Activated CD4-positive, alpha-beta T cell treated with anti-CD3 and anti-CD28 coated beads, Interleukin-2, amount 50 U/mL, for 1 hour (primary cell): ENCODE data around the gene NHLRC2.
"Not testable (repeated sequence)": the region's sequence is repeated elsewhere in the genome, so short reads cannot be mapped to it uniquely, and the experiment has no call there.

Source experiments
- DNase-seq: peaks from one replicate; pipeline ENCODE4 v3.0.0-alpha.2; 2020

NHLRC2 gene

DNA sequence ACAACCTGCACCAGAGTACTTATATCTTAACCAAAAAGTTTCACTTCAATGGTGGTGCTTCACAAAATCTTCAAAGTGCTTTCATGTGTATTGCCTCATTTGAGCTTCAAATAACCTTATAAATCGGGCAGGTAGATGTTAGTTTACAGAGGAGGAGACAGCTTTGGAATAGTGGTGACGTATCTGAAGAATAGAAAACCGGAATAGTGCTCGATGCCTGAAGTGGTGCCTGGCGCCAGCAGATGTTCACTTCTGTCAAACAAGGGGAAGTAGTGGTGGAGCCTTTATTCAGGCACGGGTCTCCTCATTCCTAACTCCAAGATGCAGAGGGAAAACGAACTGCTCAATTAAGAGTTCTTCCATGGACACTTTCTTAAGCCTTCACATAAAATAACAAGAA, 58.1 kb downstream of the NHLRC2 start:
- no peak for DNase-seq

- DNase-seq, result no peak
These were observed 60.5 kb downstream of the NHLRC2 start for GRCh38 chr10:113914956-113915355.

DNA sequence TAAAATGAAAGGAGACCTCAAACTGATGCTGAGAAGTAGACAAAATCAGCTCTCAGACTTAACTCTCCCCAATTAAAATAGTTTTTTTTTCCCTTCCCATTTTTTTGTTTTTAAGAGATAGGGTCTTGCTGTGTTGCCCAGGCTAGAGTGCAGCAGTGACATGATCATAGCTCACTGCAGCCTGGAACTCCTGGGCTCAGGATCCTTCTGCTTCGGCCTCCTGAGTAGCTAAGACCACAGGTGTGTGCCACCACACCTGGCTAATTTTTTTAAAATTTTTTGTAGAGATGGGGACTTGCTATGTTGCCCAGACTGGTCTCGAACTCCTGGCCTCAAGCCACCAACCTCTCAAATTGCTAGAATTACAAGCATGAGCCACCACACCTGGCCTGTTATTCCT, 61.1 kb downstream of the NHLRC2 start:
- DNase-seq, result no peak

GRCh38 chr10:113916053-113916452, 61.6 kb downstream of the NHLRC2 start:
- no peak for DNase-seq

GRCh38 chr10:113917636-113918035, 63.2 kb downstream of the NHLRC2 start:
- DNase-seq, result no peak

DNA sequence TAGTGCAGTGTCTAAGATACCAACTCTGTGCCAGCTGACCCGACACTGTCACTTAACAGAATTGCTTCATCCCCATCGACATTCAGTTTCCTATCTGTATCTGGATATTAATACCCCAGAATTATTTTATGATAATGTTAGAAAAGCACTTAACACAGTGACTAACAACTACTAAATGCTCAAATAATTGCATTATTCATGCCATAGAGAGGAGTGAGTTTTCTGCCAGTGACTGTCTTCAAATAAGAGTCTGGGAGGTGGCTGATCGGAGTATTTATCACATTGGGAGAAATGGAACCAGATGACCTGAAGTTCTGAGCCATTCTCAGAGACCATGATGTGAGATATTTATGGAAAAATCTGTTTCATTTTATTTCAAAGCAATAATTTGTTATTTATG, 65.7 kb downstream of the NHLRC2 start:
- no peak for DNase-seq

DNA sequence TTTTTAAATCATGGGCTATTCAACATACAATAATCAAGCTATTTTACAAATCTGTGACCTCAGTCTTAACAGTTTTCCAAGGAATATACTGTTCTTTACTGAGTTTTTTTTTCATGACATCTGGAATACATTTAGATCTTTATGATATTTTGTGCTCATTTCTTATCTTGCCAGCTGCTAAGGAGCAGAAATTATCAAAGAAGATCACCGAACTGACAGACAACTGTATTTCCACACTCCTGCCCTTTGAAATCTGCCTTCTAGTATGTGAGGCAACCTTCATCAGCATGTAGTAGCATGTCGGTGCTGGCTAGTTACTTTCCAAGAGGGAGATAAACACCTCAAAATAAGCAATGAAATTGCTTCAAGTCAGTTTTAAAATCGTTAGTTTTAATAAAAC, 66.4 kb downstream of the NHLRC2 start:
- no peak for DNase-seq

GRCh38 chr10:113921561-113922370, 67.3 kb downstream of the NHLRC2 start:
- no peak for DNase-seq

DNA sequence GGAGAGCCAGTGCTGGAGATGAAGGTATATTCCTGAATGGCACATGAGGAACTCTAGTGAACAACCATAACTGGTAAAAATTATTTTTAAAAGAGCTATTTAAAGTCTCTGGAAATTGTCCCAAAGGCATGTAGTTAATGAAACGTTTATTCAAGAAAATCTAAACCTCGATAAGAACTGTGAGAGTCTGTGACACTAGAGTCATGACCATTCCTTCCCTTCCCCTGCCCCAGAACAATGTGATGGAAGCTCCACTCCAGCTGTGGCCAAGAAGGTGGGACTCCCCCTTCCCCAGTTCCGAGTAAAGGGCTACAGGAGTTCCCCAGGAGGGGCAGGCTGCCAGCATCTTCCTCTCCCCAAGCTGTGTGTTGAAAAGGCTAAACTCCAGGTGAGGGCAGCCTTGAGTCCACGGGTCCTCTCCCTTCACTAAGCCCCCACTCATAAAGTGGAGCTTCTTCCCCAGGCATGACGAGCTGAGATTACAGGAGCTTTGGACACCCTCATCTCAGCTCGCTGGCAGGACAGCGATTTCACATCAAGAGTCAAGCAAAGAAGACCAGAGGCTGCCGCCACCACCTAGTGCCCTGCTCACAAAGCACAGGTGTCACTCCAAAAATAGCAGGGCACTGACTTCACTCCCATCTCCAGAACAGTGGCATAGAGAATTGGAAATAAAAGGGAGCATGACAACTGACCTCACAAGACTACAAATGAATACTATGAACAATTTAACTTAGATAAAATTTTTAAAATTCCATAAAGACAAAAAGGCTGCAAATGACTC, 68.5 kb downstream of the NHLRC2 start:
- no peak for DNase-seq

DNA sequence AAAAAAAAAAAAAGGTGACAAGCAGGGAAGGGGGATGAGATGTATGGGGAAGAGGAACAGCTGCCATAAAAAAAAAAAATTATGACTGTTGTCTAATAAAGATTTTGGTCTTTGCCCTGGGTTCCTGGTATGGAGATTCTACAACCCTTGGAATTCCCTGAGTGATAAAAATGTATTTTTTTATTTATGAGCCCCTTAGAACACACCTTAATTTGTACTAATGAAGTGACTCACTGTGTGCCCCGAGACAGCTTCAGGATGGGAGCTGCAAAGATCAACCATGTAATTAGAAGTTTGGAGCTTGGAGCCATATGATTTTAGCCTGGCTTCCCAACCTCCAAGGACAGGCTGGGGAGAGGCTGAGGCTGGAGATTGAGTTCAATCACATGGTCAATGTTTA, 69.7 kb downstream of the NHLRC2 start:
- DNase-seq, result no peak

DNA sequence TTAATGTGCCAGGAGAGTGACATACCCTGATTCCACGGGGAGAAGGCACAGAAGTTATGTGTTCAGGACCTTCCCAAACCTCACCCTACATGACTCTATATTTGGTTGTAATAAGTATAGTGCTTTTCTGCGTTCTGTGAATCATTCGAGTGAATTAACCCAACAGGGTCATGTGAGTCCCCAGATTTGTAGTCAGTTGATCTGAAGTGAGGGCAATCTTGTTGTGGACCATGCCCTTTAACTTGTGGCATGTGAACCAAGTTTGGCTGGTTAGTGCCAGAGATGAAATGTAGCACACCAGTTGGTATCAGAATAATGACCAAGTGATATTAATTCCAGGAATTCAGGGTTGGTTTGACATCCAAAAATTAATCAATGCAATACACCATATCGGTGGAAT, 70.2 kb downstream of the NHLRC2 start:
- DNase-seq, result no peak

DNA sequence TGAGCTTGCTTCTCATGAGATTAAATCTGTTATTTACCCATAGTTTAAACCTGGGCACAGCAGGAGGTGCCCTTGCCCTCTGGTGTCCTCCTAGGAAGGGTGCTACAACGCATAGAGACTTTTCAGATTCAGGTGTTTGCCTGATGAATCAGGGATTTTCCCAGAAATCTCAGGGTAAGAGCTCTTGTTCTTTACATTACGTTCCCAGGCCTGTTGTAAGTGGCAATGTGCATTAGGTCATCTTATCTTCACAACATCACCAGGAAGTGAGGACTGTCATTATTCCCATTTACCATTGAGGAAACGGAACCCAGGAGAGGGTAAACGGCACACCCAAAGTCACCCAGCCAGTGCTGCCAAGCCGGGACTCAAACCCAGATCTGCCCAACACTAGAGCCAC, 73.0 kb downstream of the NHLRC2 start:
- no peak for DNase-seq

GRCh38 chr10:113928830-113929229, 74.4 kb downstream of the NHLRC2 start:
- DNase-seq, result no peak

DNA sequence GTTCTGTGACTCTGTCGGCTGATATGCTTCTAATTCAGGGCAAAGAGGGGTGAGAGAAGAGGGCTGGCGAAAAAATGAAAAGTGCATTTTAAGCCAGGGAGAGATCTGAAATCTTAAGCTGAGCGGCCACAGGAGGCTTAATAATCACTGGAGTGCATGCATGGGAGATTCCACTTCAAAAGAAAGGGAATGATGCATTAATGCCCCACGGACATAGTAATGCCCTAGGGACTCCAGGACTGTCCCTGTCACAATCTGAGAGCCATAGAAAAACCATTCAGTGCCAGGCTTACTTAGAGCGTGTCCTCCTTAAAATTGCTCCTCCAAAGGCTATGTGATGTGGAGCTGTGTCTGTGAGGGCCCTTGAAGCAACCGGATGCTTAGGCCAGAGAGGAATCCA, 75.1 kb downstream of the NHLRC2 start:
- no peak for DNase-seq

GRCh38 chr10:113930482-113931057, 76.1 kb downstream of the NHLRC2 start:
- DNase-seq, result no peak

DNA sequence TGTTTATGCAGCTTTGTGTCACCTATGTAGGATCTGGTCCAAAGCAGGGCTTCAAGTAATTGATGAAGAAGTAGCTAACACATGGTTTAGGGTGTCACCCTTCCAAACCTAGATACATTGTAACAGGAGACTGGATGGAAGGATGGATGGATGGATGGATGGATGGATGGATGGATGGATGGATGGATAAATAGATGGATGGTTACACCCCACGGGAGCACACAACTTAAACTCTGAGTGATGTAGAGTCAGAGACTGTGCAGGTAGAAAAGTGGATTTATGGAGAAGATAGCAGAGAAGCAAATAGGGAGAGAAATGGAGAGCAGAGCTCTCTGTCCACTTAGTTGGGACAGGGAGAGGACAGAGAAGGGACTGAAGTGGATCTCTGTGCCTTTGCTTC, 78.4 kb downstream of the NHLRC2 start:
- no peak for DNase-seq

DNA sequence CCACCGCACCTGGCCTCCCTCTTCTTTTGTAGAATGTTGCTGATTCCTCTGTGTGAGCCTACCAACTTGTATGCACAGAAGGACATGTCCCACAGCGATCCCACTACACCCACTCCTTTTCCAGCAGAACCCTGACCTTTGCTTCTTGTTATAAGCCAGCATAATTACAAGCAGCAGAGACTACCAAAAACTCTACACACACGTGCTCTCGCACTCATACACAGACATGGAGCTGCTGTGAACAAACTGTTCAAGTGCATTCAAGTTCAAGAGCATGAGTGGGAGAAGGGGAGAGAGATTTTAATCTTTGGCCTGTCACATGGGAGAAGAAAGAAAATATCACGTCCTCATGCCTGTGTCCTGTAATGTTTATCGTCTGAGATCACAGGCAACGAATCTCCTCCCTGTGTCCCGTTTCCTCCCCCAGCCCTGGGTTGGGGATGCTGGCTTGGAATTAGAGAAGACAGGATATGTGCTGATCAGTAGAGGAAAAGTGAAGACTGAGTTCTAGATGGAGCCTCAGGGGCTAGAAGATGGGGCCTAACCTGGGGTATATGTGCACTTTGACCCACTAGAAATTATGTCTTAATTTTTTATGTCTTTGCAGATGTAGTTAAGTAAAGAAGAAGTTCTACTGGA, 79.6 kb downstream of the NHLRC2 start:
- DNase-seq, result no peak

GRCh38 chr10:113937258-113937657, 82.8 kb downstream of the NHLRC2 start:
- DNase-seq, result no peak

DNA sequence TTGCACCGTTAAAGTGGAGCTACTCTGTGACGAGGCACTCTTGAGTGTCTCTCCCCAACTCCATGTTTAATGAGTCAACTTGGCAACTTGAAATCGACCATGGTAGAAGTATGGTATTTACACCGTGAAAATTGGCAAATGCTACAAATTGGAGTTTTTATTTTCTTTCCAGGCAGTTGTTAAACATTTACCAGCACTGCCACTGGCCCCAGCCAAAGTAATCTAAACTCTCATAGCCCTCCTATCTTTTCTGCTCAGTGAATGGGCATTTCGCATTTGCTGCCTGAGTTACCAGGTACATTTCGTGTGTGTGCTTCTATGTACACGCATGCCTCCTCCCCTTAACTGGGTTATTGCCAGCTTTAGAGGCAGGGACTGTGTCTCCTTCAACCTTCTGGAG, 83.3 kb downstream of the NHLRC2 start:
- no peak for DNase-seq

- no peak for DNase-seq
These were observed 84.9 kb downstream of the NHLRC2 start for GRCh38 chr10:113939212-113939860.

- no peak for DNase-seq
These were observed 86.7 kb downstream of the NHLRC2 start for GRCh38 chr10:113941140-113941539.

DNA sequence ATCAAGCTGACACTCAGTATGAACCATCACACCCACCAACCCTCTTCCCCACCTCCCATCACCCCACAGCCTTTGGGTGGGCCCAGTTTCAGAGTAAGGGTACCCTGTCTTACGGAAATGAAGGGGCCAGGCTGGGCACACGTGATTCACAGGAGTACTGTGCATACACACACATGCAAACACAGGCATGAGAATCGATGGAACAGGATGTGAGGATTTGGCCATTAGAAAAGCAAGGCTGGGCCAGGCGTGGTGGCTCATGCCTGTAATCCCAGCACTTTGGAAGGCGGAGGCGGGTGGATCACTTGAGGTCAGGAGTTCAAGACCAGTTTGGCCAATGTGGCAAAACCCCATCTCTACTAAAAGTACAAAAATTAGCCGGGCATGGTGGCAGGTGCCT, 88.7 kb downstream of the NHLRC2 start:
- DNase-seq, result not testable (repeated sequence)

DNA sequence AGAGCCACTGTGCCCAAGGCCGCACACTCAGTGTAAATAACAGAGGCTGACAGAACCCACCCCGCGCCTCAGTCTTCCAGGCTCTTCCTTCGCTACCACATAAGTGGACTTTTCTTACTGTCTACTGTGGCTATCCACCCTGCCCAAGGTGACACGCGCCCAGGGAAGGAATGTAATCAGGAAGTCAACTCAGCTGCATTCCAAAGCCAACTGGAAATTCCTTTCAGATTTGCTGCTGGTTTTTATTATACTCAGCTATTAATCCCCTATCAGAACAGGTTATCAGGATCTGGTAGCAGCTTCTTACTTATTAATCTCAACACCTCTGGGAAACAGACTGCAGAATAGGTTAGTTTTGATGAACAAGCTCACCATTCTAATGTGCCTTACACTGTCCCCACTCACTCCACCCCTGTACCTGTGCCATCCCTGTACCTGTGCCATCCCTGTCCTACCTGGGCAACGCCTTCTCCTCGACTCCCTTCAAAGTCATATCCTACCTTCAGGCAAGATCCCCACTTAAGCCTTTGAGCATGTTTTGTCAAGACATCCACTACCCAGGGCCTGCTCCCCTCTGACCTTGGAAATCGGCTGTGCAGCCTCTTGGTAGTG, 90.7 kb downstream of the NHLRC2 start:
- no peak for DNase-seq
